Ishikawa (cell line): ENCODE measurements around the gene COLQ.

Source experiments
- CEBPB ChIP-seq: IDR thresholded peaks from 2 replicates; pipeline ENCODE4 v1.6.1; 2012
- EGR1 ChIP-seq: IDR thresholded peaks from 2 replicates; pipeline ENCODE4 v1.6.1; 2012
- EP300 ChIP-seq: IDR thresholded peaks from 2 replicates; pipeline ENCODE4 v1.6.1; 2012; ENCODE audit warnings: borderline replicate concordance
- MAX ChIP-seq: IDR thresholded peaks from 2 replicates; pipeline ENCODE4 v1.6.1; 2012
- NFIC ChIP-seq: IDR thresholded peaks from 2 replicates; pipeline ENCODE4 v1.6.1; 2012
- RAD21 ChIP-seq: IDR thresholded peaks from 2 replicates; pipeline ENCODE4 v1.6.1; 2012; ENCODE audit warnings: low read depth
- TEAD4 ChIP-seq: IDR thresholded peaks from 2 replicates; pipeline ENCODE4 v1.6.1; 2012
- ZBTB7A ChIP-seq: IDR thresholded peaks from 2 replicates; pipeline ENCODE4 v1.6.1; 2012; ENCODE audit warnings: low read depth
- TF ChIP-seq, protein P1 (sequence below): IDR thresholded peaks from 2 replicates; pipeline ENCODE4 v1.6.1; 2012; ENCODE audit warnings: low read depth, mild to moderate bottlenecking

DNA sequence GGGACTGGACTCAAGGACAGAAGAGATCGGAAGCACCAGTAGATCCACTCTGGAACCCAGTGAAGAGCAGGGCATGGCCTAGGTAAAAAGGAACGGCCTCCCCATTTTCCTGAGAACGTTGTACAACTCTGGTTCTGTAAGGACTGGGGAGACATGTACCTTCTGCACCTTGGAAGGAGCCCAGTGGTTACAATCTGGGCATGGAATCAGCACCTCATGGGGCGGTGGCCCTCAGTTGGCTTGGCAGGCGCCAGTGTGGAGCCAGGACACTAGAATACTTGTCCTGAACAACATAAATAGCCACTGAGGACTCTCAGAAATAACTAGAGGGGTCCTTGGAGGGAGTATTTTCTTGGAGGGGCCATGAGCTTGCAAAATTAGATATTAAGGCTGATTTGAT is 68.5 kb downstream of the COLQ start:
- TF ChIP-seq MAX (no peak), CEBPB (no peak), TEAD4 (no peak), EGR1 (no peak), EP300 (no peak), RAD21 (no peak), ZBTB7A (no peak), NFIC (no peak)
- TF ChIP-seq, protein P1, sequence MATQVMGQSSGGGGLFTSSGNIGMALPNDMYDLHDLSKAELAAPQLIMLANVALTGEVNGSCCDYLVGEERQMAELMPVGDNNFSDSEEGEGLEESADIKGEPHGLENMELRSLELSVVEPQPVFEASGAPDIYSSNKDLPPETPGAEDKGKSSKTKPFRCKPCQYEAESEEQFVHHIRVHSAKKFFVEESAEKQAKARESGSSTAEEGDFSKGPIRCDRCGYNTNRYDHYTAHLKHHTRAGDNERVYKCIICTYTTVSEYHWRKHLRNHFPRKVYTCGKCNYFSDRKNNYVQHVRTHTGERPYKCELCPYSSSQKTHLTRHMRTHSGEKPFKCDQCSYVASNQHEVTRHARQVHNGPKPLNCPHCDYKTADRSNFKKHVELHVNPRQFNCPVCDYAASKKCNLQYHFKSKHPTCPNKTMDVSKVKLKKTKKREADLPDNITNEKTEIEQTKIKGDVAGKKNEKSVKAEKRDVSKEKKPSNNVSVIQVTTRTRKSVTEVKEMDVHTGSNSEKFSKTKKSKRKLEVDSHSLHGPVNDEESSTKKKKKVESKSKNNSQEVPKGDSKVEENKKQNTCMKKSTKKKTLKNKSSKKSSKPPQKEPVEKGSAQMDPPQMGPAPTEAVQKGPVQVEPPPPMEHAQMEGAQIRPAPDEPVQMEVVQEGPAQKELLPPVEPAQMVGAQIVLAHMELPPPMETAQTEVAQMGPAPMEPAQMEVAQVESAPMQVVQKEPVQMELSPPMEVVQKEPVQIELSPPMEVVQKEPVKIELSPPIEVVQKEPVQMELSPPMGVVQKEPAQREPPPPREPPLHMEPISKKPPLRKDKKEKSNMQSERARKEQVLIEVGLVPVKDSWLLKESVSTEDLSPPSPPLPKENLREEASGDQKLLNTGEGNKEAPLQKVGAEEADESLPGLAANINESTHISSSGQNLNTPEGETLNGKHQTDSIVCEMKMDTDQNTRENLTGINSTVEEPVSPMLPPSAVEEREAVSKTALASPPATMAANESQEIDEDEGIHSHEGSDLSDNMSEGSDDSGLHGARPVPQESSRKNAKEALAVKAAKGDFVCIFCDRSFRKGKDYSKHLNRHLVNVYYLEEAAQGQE = no peak
